Spinal cord (tissue), 10 donors: ENCODE data around the gene CA12. TPM values are rescaled to one million over a fixed set of nuclear protein-coding genes. Genes with fewer than 3 reads are reported as not detected.

Experiments used
- DNase-seq, 6 donors: peaks; one replicate each; pipeline versions ENCODE4 v3.0.0 to v3.0.0-alpha.2; 2013 to 2015; ENCODE audit warnings: low spot score in 6 of 6, low read depth in 4 of 6
- H3K27ac ChIP-seq: one replicate; pipeline ENCODE4 v1.5.1; 2013; ENCODE audit warnings: low read depth, low read length, control low read depth
- H3K27me3 ChIP-seq: one replicate; pipeline ENCODE4 v1.6.1; 2013; ENCODE audit warnings: low read length; ENCODE audit not compliant: control insufficient read depth, insufficient read depth
- H3K36me3 ChIP-seq: one replicate; pipeline ENCODE4 v1.6.1; 2013; ENCODE audit warnings: low read length; ENCODE audit not compliant: control insufficient read depth, insufficient read depth
- H3K4me1 ChIP-seq: one replicate; pipeline ENCODE4 v1.6.1; 2013; ENCODE audit warnings: low read length; ENCODE audit not compliant: control insufficient read depth, insufficient read depth
- H3K4me3 ChIP-seq: one replicate; pipeline ENCODE4 v1.5.1; 2013; ENCODE audit warnings: low read depth, low read length, control low read depth
- H3K9me3 ChIP-seq: one replicate; pipeline ENCODE4 v1.6.1; 2013; ENCODE audit warnings: low read length; ENCODE audit not compliant: control insufficient read depth, insufficient read depth
- WGBS: methylation state at CpG from one replicate; pipeline ENCODE4 v1.1.5; 2013; ENCODE audit warnings: missing lambda C conversion rate; ENCODE audit not compliant: insufficient coverage; 5-methylcytosine and 5-hydroxymethylcytosine counted together
- polyA plus RNA-seq, 2 donors: library from polyadenylated mRNA; unstranded; fragments of 120-200 nt; gene quantifications; one replicate each; pipeline ENCODE4 v1.2.1, GENCODE V29; 2013; ENCODE audit not compliant: insufficient read length in 2 of 2
- total RNA-seq, 2 donors: library from RNA; depleted of rRNA in 1 of 2; stranded (reverse); fragments of 120-200 nt in 1 of 2; fragments of >200 nt in 1 of 2; gene quantifications; one replicate each; pipeline versions ENCODE4 v1.2.3 to v1.2.4, GENCODE V29; 2013 to 2014
- donor health status: healthy.

Gene CA12
- total and polyA plus RNA-seq, 4 donors, result 7.5 to 25.1 (median 10.1) TPM

- H3K36me3 ChIP-seq, result peaks cover 11% of the 10 kb centered on the region
- 90% methylated on average over 2 of the region's 4 CpGs for WGBS
- H3K4me3 ChIP-seq, result no peak overlapping the region
- H3K27ac ChIP-seq, result no peak overlapping the region
- H3K4me1 ChIP-seq, result peaks cover 3% of the 10 kb centered on the region
- no peak for DNase-seq
- H3K9me3 ChIP-seq, result no peaks in the 10 kb centered on the region
- H3K27me3 ChIP-seq, result no peaks in the 10 kb centered on the region
These were observed 73.2 kb downstream of the CA12 start for GRCh38 chr15:63308491-63308890.

GRCh38 chr15:63306492-63307073 lies 75.1 kb downstream of the CA12 start:
- Histone ChIP-seq H3K27me3 (no peaks in the 10 kb centered on the region), H3K9me3 (no peaks in the 10 kb centered on the region), H3K4me3 (no peak overlapping the region), H3K27ac (no peak overlapping the region), H3K36me3 (peaks cover 16% of the 10 kb centered on the region), H3K4me1 (peaks cover 5% of the 10 kb centered on the region)
- peak in 1 of 6 donors; percentile 56 for DNase-seq
- 65% methylated on average over 3 of the region's 5 CpGs for WGBS

GRCh38 chr15:63305260-63305659 lies 76.4 kb downstream of the CA12 start:
- Histone ChIP-seq H3K4me3 (no peak overlapping the region), H3K27ac (no peak overlapping the region), H3K4me1 (peaks cover 6% of the 10 kb centered on the region), H3K27me3 (no peaks in the 10 kb centered on the region), H3K9me3 (no peaks in the 10 kb centered on the region), H3K36me3 (peaks cover 16% of the 10 kb centered on the region)
- WGBS, result 95% methylated on average over 3 of the region's 5 CpGs
- no peak for DNase-seq

- H3K27ac ChIP-seq, result no peak overlapping the region
- no peak overlapping the region for H3K4me3 ChIP-seq
- H3K27me3 ChIP-seq, result no peaks in the 10 kb centered on the region
- H3K36me3 ChIP-seq, result peaks cover 23% of the 10 kb centered on the region
- peaks cover 6% of the 10 kb centered on the region for H3K4me1 ChIP-seq
- WGBS, result 80% methylated on average over 1 of the region's 1 CpG
- DNase-seq, result peak in 1 of 6 donors; percentile 78
- H3K9me3 ChIP-seq, result no peaks in the 10 kb centered on the region
These were observed 80.6 kb downstream of the CA12 start for GRCh38 chr15:63301088-63301487.

GRCh38 chr15:63299943-63300575 lies 81.6 kb downstream of the CA12 start:
- Histone ChIP-seq H3K27ac (no peak overlapping the region), H3K4me1 (peaks cover 8% of the 10 kb centered on the region), H3K27me3 (no peaks in the 10 kb centered on the region), H3K4me3 (no peak overlapping the region), H3K36me3 (peaks cover 18% of the 10 kb centered on the region), H3K9me3 (no peaks in the 10 kb centered on the region)
- DNase-seq, result no peak
- WGBS, result 77% methylated on average over 4 of the region's 7 CpGs

- WGBS, result 25% methylated on average over 5 of the region's 6 CpGs
- peaks cover 5% of the 10 kb centered on the region for H3K4me1 ChIP-seq
- DNase-seq, result peak in 2 of 6 donors; percentile 15 to 75
- H3K9me3 ChIP-seq, result no peaks in the 10 kb centered on the region
- H3K27me3 ChIP-seq, result no peaks in the 10 kb centered on the region
- H3K36me3 ChIP-seq, result peaks cover 15% of the 10 kb centered on the region
- no peak overlapping the region for H3K27ac ChIP-seq
- H3K4me3 ChIP-seq, result no peak overlapping the region
These were observed 85.5 kb downstream of the CA12 start for GRCh38 chr15:63296195-63296594.

GRCh38 chr15:63295341-63295740 lies 86.3 kb downstream of the CA12 start:
- no peaks in the 10 kb centered on the region for H3K27me3 ChIP-seq
- no peak for DNase-seq
- peaks cover 18% of the 10 kb centered on the region for H3K36me3 ChIP-seq
- no peaks in the 10 kb centered on the region for H3K9me3 ChIP-seq
- no peak overlapping the region for H3K4me3 ChIP-seq
- no peak overlapping the region for H3K27ac ChIP-seq
- H3K4me1 ChIP-seq, result peaks cover 5% of the 10 kb centered on the region

GRCh38 chr15:63294359-63294758 lies 87.3 kb downstream of the CA12 start:
- no peaks in the 10 kb centered on the region for H3K27me3 ChIP-seq
- peaks cover 16% of the 10 kb centered on the region for H3K36me3 ChIP-seq
- no peaks in the 10 kb centered on the region for H3K9me3 ChIP-seq
- H3K4me1 ChIP-seq, result peaks cover 5% of the 10 kb centered on the region
- no peak overlapping the region for H3K4me3 ChIP-seq
- DNase-seq, result no peak
- H3K27ac ChIP-seq, result no peak overlapping the region
- WGBS, result no CpG with 5 or more reads among the region's 3 CpGs

- Histone ChIP-seq H3K4me3 (no peak overlapping the region), H3K36me3 (peaks cover 12% of the 10 kb centered on the region), H3K27me3 (no peaks in the 10 kb centered on the region), H3K27ac (no peak overlapping the region), H3K9me3 (no peaks in the 10 kb centered on the region), H3K4me1 (peaks cover 5% of the 10 kb centered on the region)
- DNase-seq, result no peak
- 97% methylated on average over 4 of the region's 5 CpGs for WGBS
These were observed 88.9 kb downstream of the CA12 start for GRCh38 chr15:63292771-63293170.

- peaks cover 5% of the 10 kb centered on the region for H3K4me1 ChIP-seq
- H3K4me3 ChIP-seq, result no peak overlapping the region
- H3K36me3 ChIP-seq, result peaks cover 11% of the 10 kb centered on the region
- DNase-seq, result no peak
- H3K27ac ChIP-seq, result no peak overlapping the region
- WGBS, result 100% methylated on average over 1 of the region's 3 CpGs
- H3K9me3 ChIP-seq, result no peaks in the 10 kb centered on the region
- H3K27me3 ChIP-seq, result no peaks in the 10 kb centered on the region
These were observed 89.4 kb downstream of the CA12 start for GRCh38 chr15:63292241-63292640.
